K562 (cell line): Measurements from ENCODE around the gene NR3C1. TPM values are rescaled to one million over a fixed set of nuclear protein-coding genes. Genes with fewer than 3 reads are reported as not detected.
A peak's percentile ranks its signal among the peaks of the same experiment; 100 is the strongest.

ENCODE experiments used
- ATAC-seq: fragments of 200-7000 bp; cut with Tn5 transposase; 3 replicates; pipeline ENCODE4 v1.9.1; 2020; ENCODE audit warnings: moderate library complexity
- BruUV-seq: library from RNA; stranded (reverse); fragments of 400-500 nt; replicated peaks from 2 replicates; lab custom pipeline; 2021; lab: Mats Ljungman, UMichigan
- CTCF ChIA-PET: fragments of 300-600 bp; formaldehyde crosslinking; extraction: SDS; loops from one replicate; lab custom pipeline; 2021; ENCODE audit warnings: low intra/inter-chr PET ratio; lab: Yijun Ruan, JAX
- POLR2A ChIA-PET: fragments of 300-600, 350-650 bp; sonication (Branson Sonifier 250); formaldehyde crosslinking; extraction: SDS; loops from one replicate; lab custom pipeline; 2021; ENCODE audit warnings: antibody characterized with exemption, inconsistent platforms; lab: Yijun Ruan, JAX
- DNase-seq, 4 experiments: peaks; one replicate each; pipeline versions ENCODE4 v3.0.0 to v3.0.0-alpha.2; 2011 to 2018; ENCODE audit warnings: low spot score in 3 of 4, mixed read lengths in 3 of 4; ENCODE audit errors: extremely low read depth in 1 of 4
- FAIRE-seq: peaks from 2 replicates; lab custom pipeline; 2011; peaks lifted over from hg19 to GRCh38; lab: Jason Lieb, UNC
- H2AFZ ChIP-seq: 2 replicates; pipeline ENCODE4 v1.6.0; 2011; ENCODE audit warnings: low read depth, low read length, control low read depth, inconsistent platforms
- H3K27ac ChIP-seq: fragments of 200-600 bp; 3 replicates; pipeline ENCODE4 v1.8.0; 2011; ENCODE audit warnings: low read depth, mild to moderate bottlenecking, control low read depth, inconsistent platforms, low read length, moderate library complexity, mixed read lengths; ENCODE audit errors: extremely low read depth
- H3K27me3 ChIP-seq, 2 experiments: fragments of 300-600 bp in 1 of 2; 2 replicates in 1 of 2; 3 replicates in 1 of 2; pipeline versions ENCODE4 v1.6.0 to v1.8.0; 2011; ENCODE audit warnings: inconsistent platforms in 2 of 2, low read length in 2 of 2, mild to moderate bottlenecking in 1 of 2, mixed read lengths in 1 of 2, moderate library complexity in 1 of 2; ENCODE audit not compliant: control insufficient read depth in 2 of 2, insufficient read depth in 2 of 2
- H3K36me3 ChIP-seq: fragments of 300-600 bp; 3 replicates; pipeline ENCODE4 v1.8.0; 2011; ENCODE audit warnings: mild to moderate bottlenecking, low read length, inconsistent platforms; ENCODE audit not compliant: control insufficient read depth, insufficient read depth
- H3K4me1 ChIP-seq, 2 experiments: fragments of 200-600 bp in 1 of 2; replicated peaks in 1 of 2; 2 replicates in 1 of 2; 3 replicates in 1 of 2; pipeline versions ENCODE4 v1.5.1 to v1.8.0; 2011; ENCODE audit warnings: inconsistent platforms in 2 of 2, low read length in 2 of 2, mild to moderate bottlenecking in 1 of 2, mixed read lengths in 1 of 2, moderate library complexity in 1 of 2; ENCODE audit not compliant: control insufficient read depth in 2 of 2, insufficient read depth in 2 of 2
- H3K4me2 ChIP-seq: 2 replicates; pipeline ENCODE4 v1.6.1; 2011; ENCODE audit warnings: low read length, control low read depth, inconsistent platforms, mixed read lengths; ENCODE audit not compliant: insufficient read depth
- H3K4me3 ChIP-seq: fragments of 200-600 bp; sonication (generic), shearing (Covaris generic); 2 replicates; pipeline ENCODE4 v1.5.1; 2016; ENCODE audit warnings: control low read depth, inconsistent platforms
- H3K79me2 ChIP-seq: fragments of 200-600 bp; 3 replicates; pipeline ENCODE4 v1.8.0; 2011; ENCODE audit warnings: low read length, inconsistent platforms; ENCODE audit not compliant: control insufficient read depth, insufficient read depth
- H3K9ac ChIP-seq, 2 experiments: 2 replicates each; pipeline versions ENCODE4 v1.6.0 to v1.6.1; 2011; ENCODE audit warnings: low read depth in 2 of 2, low read length in 2 of 2, control low read depth in 1 of 2, inconsistent platforms in 1 of 2, mild to moderate bottlenecking in 1 of 2, mixed read lengths in 1 of 2; ENCODE audit not compliant: insufficient read depth in 1 of 2
- H3K9me1 ChIP-seq: one replicate; pipeline ENCODE4 v1.6.0; 2011; ENCODE audit warnings: inconsistent platforms, mild to moderate bottlenecking, low read length, moderate library complexity; ENCODE audit not compliant: control insufficient read depth, insufficient read depth
- H3K9me3 ChIP-seq: replicated peaks from 2 replicates; pipeline ENCODE4 v1.5.1; 2011; ENCODE audit warnings: low read depth, low read length, inconsistent platforms; ENCODE audit not compliant: control insufficient read depth, insufficient read depth
- H4K20me1 ChIP-seq: replicated peaks from 2 replicates; pipeline ENCODE4 v1.6.1; 2011; ENCODE audit warnings: low read length, inconsistent platforms, mixed read lengths; ENCODE audit not compliant: control insufficient read depth, insufficient read depth
- ARID3B ChIP-seq: fragments of 250-450 bp; sonication (Bioruptor Pico); IDR thresholded peaks from 2 replicates; pipeline ENCODE4 v1.4.0; 2020; ENCODE audit warnings: borderline replicate concordance
- CEBPG ChIP-seq, 3 experiments: fragments of 200-800 bp in 1 of 3; sonication (Bioruptor generic) in 1 of 3; sonication (generic) in 1 of 3; formaldehyde crosslinking in 1 of 3; IDR thresholded peaks in 2 of 3; conservative IDR thresholded peaks in 1 of 3; 2 replicates each; pipeline versions ENCODE4 v1.6.1 to v1.8.0; 2016 to 2022; ENCODE audit warnings: missing compliant biosample characterization in 2 of 3, missing genetic modification characterization in 2 of 3, mild to moderate bottlenecking in 1 of 3, missing genetic modification reagents in 1 of 3
- CREM ChIP-seq: IDR thresholded peaks from 2 replicates; pipeline ENCODE4 v1.6.1; 2014; ENCODE audit warnings: antibody characterized with exemption, low read depth
- HMGXB4 ChIP-seq: sonication (generic); formaldehyde crosslinking; IDR thresholded peaks from 2 replicates; pipeline ENCODE4 v1.8.1; 2023; ENCODE audit warnings: mild to moderate bottlenecking, missing genetic modification reagents
- ILF3 ChIP-seq: fragments of 450-650 bp; IDR thresholded peaks from 2 replicates; pipeline ENCODE4 v1.6.1; 2018; ENCODE audit warnings: antibody characterized with exemption, mild to moderate bottlenecking, moderate library complexity, borderline replicate concordance
- KDM5B ChIP-seq: fragments of 200-600 bp; sonication (generic); IDR thresholded peaks from 2 replicates; pipeline ENCODE4 v1.6.1; 2012; ENCODE audit warnings: low read depth, mild to moderate bottlenecking, moderate library complexity, low read length, control low read depth, inconsistent platforms; ENCODE audit not compliant: insufficient replicate concordance
- NKRF ChIP-seq: fragments of 450-650 bp; IDR thresholded peaks from 2 replicates; pipeline ENCODE4 v1.6.1; 2016; ENCODE audit warnings: borderline replicate concordance
- NR3C1 ChIP-seq: sonication (generic); formaldehyde crosslinking; IDR thresholded peaks from 2 replicates; pipeline ENCODE4 v1.8.1; 2022; ENCODE audit warnings: missing genetic modification reagents
- TAF1 ChIP-seq: IDR thresholded peaks from 2 replicates; pipeline ENCODE4 v1.6.1; 2011; ENCODE audit warnings: mild to moderate bottlenecking, low read length, moderate library complexity; ENCODE audit not compliant: insufficient read depth, control insufficient read depth, severe bottlenecking; ENCODE audit errors: extremely low read depth
- TBL1XR1 ChIP-seq, 2 experiments: IDR thresholded peaks; 2 replicates each; pipeline ENCODE4 v1.6.1; 2012; ENCODE audit warnings: improper control_type of control experiment in 2 of 2, low read length in 2 of 2, mild to moderate bottlenecking in 1 of 2
- THRB ChIP-seq: fragments of 450-650 bp; formaldehyde crosslinking; conservative IDR thresholded peaks from 2 replicates; pipeline ENCODE4 v1.4.0; 2022; ENCODE audit warnings: mild to moderate bottlenecking, missing genetic modification characterization
- WHSC1 ChIP-seq: IDR thresholded peaks from one replicate; pipeline ENCODE4 v1.6.1; 2012; ENCODE audit warnings: low read length, control low read depth, inconsistent platforms
- ZBTB17 ChIP-seq: fragments of 450-650 bp; formaldehyde crosslinking; IDR thresholded peaks from 2 replicates; pipeline ENCODE4 v1.4.0; 2020; ENCODE audit warnings: mild to moderate bottlenecking
- in situ Hi-C: fragments of 300-500 bp; cut with MboI; formaldehyde crosslinking; loops from 4 replicates; pipeline ENCODE4 v1.15.0; 2018; ENCODE audit warnings: inconsistent platforms, mixed read lengths
- intact Hi-C: fragments of 100-400 bp; cut with micrococcal nuclease; formaldehyde crosslinking; loops from 2 replicates; pipeline ENCODE4 v1.14.2; 2022
- polyA plus RNA-seq, 8 experiments: library from polyadenylated mRNA; depleted of rRNA in 4 of 8; stranded (reverse) in 5 of 8; unstranded in 3 of 8; fragments of >200 nt; fragmentation: Nextera tagmentation in 2 of 8; fragmentation: Illumina TruSeq in 1 of 8; extraction: Ambion mirVana in 2 of 8; extraction: Trizol in 1 of 8; gene quantifications; 2 replicates each; pipeline versions ENCODE4 v1.2.1 to v1.2.3, GENCODE V29; 2011 to 2014; ENCODE audit warnings: inconsistent platforms in 1 of 8, missing spikeins in 1 of 8
- total RNA-seq, 7 experiments: library from RNA; depleted of rRNA in 6 of 7; stranded (reverse); fragments of >200 nt in 6 of 7; fragmentation: Illumina TruSeq in 2 of 7; extraction: Trizol in 2 of 7; gene quantifications; 2 replicates each; pipeline versions ENCODE4 v1.2.1 to v1.2.3, GENCODE V29; 2011 to 2021; ENCODE audit warnings: low replicate concordance in 1 of 7

Gene NR3C1
- total and polyA plus RNA-seq, 9 of the 15 experiments (the other 6 are each of a cell fraction or from before 2014, with no cell fraction given): 8.2 to 36.0 (median 15.0) TPM

GRCh38 chr5:143416411-143416810 is 12.9 kb upstream of the NR3C1 start:
- H3K9ac ChIP-seq: no peak overlapping the region
- H3K4me3 ChIP-seq: no peak overlapping the region
- no peaks in the 10 kb centered on the region for H3K9me3 ChIP-seq
- no peak for DNase-seq
- in situ Hi-C loops: no loop called here
- ATAC-seq: peak; percentile 33; the same call in 1 of the 3 replicates
- no peak for FAIRE-seq
- no peak overlapping the region for H3K4me2 ChIP-seq
- H3K79me2 ChIP-seq: no peaks in the 10 kb centered on the region
- no peak overlapping the region for H2AFZ ChIP-seq
- CTCF ChIA-PET: no interaction called here
- POLR2A ChIA-PET: no interaction called here
- intact Hi-C loops: loop anchor here (10.0 kb wide), 1 partner anchor 758 kb away; the partner anchor contains the start of genes KCTD16 and YIPF5
- no peaks in the 10 kb centered on the region; a peak in 2 of 5 replicates for H3K4me1 ChIP-seq
- H3K9me1 ChIP-seq: no peaks in the 10 kb centered on the region
- BruUV-seq: no TSS peak
- no peak overlapping the region for H3K27ac ChIP-seq
- H3K27me3 ChIP-seq: peaks cover 0 to 2% of the 10 kb centered on the region in 2 experiments; a peak in 1 of 5 replicates
- no peaks in the 10 kb centered on the region for H4K20me1 ChIP-seq
- H3K36me3 ChIP-seq: no peaks in the 10 kb centered on the region
- TF ChIP-seq TBL1XR1 (IDR thresholded peaks at IDR 0.05; ENCODE audit: low read length in 2 of 2): no peak
- TF ChIP-seq CEBPG (CRISPR knock-in tag; IDR thresholded peaks at IDR 0.05): no peak
- TF ChIP-seq CEBPG (tag; conservative IDR thresholded peaks at IDR 0.05 in 1 of 2, IDR thresholded peaks at IDR 0.05 in 1 of 2): peak; percentile 45 to 78
- no peak for TF ChIP-seq THRB (CRISPR knock-in tag)
- TF ChIP-seq NKRF: no peak
- TF ChIP-seq HMGXB4 (CRISPR knock-in tag): no peak
- no peak for TF ChIP-seq ZBTB17 (CRISPR knock-in tag)
- no peak for TF ChIP-seq ILF3
- TF ChIP-seq TAF1: no peak
- no peak for TF ChIP-seq ARID3B (CRISPR knock-in tag)
- no peak for TF ChIP-seq NR3C1 (CRISPR knock-in tag)
- no peak for TF ChIP-seq WHSC1
- TF ChIP-seq KDM5B: no peak
- TF ChIP-seq CREM: no peak
